G401 (cell line): ENCODE results near the gene ATOH8. TPM values are rescaled to one million over a fixed set of nuclear protein-coding genes. Genes with fewer than 3 reads are reported as not detected.

Experiments used
- DNase-seq: peaks from one replicate; pipeline ENCODE4 v3.0.0-alpha.2; 2015; ENCODE audit warnings: low spot score
- in situ Hi-C: cut with HindIII; loops from 2 replicates; pipeline ENCODE4 v1.10.0; 2016; ENCODE audit warnings: low sequenced_read_pairs, mixed read lengths
- total RNA-seq: library from RNA; depleted of rRNA; stranded (reverse); fragments of >200 nt; shearing (Covaris generic); gene quantifications from 2 replicates; pipeline ENCODE4 v1.2.3, GENCODE V29; 2014

ATOH8 gene
- total RNA-seq, 1 experiment from 2014 or later = 18.9 TPM

DNA sequence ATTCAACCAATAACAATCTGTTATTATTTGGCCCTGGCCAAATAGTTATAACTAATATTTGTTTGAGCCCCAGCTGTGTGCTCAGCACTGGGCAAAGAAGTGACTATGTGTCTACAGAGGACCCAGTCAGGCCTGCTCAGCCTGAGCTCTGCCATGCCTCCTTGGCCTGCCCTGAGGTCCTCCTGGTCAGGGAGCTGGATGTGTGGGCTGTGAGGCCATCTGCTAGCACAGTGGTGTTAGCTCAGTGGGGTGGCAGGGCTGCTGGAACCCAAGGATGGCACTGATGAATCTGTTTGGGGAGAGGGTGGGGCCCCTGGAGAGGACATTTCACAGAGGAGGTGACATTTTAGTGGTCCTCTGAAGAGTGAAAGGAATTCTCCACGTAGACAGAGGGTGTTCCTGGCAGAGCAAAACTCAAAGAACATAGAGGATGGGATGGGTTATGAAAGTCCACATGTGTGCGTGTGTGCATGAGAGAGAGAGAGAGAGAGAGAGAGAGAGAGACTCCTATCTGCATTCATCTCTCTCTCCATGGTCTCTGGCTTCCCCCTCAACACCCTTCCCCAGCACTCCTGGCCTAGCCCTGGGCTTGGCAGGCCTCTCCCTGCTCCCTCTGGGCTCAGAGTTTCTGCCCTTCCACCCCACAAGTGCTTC is 21.2 kb upstream of the ATOH8 start:
- in situ Hi-C loops = no loop called here
- no peak for DNase-seq

DNA sequence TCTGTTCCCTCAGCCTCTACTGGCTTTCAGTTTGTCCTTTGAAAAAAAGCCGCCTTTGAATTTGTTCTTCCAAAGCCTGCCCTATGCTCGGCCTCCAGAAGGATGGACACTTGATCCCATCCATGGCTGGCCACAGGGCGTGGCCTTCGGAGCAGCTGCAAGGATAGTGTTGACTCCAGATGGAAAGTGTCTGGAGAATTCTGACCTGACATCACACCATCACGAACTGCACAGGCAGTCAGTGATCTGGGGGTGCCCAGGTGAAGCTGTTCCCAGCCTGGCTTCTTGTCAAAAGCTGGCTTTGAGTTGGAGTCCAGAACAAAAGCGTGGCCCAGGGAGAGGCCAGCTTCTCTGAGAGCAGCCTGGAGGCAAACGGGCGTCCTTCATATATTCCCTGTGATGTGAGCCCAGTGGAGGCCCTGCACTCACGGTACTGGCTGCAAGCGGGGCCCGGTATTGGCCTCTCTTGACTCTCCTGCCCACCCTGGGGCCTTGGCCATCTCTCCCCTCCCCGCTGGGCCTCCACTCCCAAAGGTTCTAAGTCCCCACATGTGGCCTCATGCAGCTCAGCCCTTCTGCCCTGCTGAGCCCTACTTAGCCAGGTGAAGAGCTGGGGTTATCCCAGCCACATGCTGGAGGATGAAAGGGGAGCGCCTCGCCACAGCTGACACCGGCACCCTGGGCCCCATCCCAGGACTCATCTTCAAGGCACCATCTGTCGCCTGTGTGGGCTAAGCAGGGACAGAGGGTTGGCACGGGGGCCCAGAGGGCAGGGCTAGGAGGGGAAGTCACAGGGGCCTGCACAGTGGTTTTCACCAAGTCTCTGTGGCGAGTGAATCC is 20.4 kb upstream of the ATOH8 start:
- DNase-seq = peak; percentile 30
- in situ Hi-C loops = no loop called here

DNA sequence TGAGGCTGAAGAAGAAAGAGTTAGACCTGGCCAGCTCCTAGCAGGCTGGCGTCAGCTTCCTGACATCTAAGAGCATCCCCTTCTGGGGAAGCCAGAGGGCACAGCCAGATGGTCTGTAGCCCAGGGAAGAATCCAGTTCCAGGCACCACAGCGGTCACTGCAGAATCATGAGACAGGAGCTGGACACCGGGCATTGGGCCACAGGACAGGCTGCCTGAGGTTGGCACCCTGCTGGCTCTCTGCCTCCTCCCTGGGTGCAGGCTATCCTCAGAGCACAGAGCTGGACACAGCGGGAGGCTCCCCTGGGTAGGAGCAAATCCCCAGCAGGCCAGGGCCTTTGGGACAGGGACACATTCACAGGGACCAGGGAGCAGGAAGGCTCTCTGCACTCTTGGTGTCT is 19.8 kb upstream of the ATOH8 start:
- DNase-seq = no peak

DNA sequence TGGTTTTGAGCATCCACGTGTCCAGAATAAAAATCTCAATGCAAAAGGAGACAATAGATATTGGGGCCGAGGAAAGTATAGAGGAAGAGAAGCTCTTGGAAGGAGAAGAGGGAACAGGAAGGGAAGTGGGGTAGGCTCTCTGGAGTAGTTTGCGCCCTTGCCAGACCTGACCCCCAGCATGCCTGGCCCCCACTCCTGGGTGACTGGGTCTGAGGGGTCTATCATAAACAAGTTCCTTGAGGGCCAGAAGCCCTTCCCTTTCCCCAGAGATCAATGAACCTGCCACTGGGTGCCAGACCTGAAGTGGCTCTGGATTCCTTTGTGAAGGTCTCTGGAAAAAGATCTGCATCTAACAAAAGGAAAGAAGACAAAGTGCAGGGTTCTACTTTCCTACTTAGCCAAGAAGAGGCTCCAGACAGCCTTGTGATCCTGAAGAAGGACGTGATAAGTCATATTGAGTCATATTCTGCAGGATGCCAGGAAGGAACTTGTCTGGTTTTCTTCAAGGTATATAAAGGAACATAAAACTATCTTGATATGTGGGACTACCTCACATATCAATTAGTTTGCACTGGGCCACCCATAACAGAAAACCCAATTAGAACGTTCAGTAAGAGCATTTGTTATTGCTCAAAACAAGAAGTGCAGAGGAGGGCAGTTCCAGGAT is 18.7 kb upstream of the ATOH8 start:
- no peak for DNase-seq

More for the DNA sequence above, 19.8 kb upstream of the ATOH8 start:
- in situ Hi-C loops = no loop called here

DNA sequence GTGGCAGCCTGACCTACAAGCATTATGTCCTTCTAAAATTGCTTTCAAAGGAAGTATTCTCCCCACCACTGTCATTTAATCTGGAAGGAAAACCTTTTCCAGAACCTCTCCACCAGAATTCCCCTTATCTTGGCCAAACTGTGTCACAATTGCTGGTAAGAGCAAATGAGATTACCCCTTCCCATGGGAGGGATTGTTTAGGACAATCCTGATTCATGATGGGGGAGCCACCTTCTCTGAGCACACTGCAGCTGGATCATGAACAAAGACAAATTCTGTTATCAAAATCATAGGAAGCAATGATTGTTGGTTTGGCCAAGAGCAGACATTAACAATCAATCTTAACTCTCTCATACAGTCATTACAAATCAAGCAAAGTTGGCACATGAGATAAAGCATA is 18.1 kb upstream of the ATOH8 start:
- in situ Hi-C loops = no loop called here
- no peak for DNase-seq

More for the DNA sequence above, 18.7 kb upstream of the ATOH8 start:
- in situ Hi-C loops = no loop called here

DNA sequence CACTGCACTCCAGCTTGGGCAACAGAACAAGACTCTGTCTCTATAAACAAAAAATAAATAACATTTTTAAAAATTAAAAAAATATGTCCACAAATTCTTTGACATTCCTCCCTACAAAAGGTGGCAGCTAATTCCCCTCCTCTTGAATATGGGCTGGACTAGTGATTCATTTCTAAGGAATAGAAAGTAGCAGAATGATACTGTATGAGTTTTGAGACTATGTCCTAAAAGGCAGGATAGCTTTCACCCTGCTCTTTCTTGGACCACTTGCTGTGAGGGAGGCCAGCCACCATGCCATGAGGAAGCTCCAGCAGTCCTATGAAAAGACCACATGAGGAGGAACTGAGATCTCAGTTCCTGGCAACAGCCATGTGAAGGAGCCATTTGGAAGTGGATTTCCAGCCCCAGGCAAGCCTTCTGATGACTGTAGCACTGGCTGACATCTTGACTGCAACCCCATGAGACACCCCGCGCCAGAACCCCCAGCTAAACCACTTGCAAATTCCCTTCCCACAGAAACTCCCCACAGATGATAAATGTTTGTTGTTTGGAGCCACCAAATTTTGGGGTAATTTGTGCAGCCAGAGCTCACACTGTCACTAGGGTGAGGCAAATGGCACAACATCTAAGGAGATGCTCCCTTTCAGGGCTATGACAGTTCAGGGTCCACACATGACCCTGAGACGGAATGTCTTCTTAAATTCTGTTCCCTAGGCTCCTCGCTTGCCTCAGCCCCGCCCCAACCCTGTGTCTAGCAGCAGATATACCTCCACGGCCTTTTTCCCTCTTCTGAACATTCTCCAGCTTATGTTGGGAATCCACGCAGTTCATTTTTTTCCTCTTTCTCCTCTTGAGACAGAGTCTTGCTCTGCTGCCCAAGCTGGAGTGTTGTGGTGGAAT is 17.1 kb upstream of the ATOH8 start:
- in situ Hi-C loops = no loop called here
- DNase-seq = no peak

DNA sequence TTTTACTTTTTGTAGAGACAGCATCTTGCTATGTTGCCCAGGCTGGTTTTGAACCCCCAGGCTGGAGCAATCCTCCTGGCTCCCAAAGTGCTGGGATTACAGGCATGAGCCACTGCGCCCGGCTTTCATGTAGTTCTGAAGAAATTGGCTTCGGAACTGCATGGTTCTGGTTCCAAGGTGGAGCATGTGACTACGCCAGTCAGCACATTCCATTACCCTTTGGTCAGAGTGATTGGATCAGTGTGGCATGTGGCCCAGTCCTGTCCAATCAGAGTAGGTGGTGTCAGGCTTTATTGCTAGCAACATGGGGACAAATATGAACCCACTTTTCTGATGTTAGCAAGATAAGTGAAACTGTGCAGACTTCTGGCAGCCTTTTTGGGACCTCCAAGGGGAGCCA is 16.3 kb upstream of the ATOH8 start:
- in situ Hi-C loops = no loop called here
- no peak for DNase-seq

DNA sequence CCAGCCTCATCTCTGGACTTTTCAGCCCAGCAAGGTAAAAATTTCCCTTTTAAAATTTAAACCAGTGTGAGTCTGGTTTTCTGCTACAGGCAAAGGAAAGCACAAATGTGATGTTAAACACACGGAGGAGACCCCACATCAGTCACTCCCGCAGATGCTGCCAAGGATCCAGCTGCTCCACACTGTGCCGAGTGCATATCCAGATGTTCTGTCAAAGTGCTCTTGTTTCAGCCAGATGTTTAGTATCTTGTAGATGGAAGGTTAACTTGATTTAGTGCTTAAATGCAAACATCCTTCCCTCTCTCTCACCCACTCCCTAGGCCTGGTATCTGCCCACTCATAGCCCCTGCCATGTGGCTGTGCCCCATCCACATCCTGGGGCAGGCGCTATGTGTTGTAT is 15.8 kb upstream of the ATOH8 start:
- no peak for DNase-seq
- in situ Hi-C loops = no loop called here

DNA sequence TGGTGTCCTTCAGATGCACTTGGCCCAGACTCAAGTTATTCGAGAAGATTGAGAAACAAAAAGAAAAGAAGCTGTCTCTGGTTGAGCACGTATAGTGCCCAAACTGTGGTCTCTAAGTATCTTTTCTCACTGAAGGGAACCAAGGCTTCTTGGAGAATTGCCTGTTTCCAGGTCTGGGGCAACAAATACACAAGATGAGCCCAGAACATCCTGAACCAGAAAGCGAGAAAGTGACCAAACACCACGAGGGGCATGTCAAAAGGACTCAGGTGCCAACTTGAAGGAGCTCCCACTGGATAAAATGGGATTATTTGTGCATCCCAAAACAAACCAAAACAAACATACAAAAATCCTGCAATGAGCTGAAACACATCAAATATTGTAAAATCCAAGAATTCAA is 13.6 kb upstream of the ATOH8 start:
- in situ Hi-C loops = no loop called here
- no peak for DNase-seq

DNA sequence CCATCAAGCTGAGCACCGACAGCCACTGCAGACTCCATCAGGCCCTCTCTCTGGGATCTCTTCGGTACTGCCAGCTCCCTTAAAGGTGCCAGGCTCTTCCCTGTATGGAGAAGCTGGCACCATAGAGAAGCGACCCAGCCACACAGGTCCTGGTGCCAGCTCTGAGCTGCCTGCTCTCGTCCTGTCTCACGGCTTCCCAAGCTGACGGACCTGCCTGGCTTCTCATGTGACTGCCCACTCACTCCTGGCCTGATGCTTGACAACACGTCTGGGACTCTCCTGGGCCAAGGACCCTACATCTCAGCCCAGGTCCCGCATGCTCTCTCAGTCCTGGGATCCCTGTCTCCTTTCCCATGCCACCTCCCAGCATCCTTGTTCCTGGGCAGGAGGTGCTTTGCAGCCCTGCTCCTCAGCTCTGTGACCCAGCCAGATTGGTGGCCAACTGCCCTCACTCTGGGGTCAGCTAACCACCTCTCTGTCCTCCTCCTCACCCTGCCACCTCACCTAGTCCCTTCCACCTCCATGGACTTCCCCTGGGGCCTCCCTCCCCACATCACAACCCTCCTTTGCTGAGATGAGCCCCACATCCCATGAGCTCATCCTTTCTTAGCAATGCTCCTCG is 12.5 kb upstream of the ATOH8 start:
- in situ Hi-C loops = no loop called here

DNA sequence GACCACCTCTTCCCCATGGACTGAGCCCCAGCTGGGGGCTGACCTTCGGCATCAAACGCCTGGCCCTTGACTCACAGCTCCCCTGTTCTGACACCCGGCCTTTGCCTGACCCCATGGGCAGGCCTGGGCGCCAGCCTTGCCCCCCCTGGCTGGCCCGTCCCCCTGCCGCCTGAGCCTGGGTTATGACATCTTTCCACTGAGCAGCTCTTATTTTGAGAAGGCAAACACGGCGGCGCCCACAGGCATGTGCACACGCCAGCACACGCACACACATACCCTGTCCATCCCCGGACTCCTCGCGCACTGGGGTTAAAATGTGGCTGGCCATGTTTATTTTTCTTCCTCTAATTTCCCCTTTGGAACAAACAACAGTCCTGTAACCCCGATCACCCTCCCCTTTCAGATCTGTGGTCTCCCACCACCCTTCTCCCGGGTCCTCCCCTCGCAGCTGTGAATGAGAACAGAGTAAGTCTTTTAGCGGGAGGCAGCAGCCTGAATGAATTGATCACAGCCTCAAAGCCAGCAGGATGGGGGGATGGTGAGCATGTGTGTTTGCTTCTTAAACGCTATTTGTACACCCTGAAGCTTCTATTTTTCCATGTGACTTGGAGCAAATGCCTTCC is 11.8 kb upstream of the ATOH8 start:
- DNase-seq = peak; percentile 25
- in situ Hi-C loops = no loop called here

More for the DNA sequence above, 12.5 kb upstream of the ATOH8 start:
- DNase-seq = peak; percentile 61

DNA sequence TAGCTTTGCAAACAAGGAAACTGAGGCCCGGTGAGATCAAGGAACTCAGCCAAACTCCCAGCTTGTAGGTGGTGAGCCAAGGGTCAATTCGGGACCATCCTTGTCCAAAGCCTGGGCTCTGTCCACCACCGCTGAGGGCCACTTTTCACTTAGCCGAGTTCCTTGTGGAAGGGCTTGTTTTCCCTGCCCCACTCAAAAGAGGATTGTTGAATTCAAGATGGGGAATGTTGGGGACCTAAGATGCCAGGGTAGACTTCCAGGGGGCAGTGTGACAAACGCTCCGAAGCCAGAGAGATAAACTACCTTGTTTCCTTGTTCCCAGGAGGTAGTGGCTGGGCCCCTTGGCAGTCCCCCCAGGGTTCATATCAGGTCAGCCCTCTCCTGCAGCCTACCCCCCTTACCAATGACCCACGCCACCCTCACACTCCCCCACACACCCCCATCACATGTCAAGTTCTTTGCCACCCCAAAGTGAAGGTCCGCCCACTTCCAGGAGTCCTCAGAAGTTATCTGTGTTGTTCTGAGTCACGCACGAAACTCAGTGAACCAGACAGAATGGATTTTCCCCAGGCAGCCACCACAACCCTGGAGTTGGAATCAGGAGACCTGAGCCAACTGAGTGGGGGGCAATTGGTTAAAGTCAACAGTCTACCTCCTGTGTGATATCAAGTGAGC is 10.3 kb upstream of the ATOH8 start:
- in situ Hi-C loops = no loop called here
- DNase-seq = no peak

DNA sequence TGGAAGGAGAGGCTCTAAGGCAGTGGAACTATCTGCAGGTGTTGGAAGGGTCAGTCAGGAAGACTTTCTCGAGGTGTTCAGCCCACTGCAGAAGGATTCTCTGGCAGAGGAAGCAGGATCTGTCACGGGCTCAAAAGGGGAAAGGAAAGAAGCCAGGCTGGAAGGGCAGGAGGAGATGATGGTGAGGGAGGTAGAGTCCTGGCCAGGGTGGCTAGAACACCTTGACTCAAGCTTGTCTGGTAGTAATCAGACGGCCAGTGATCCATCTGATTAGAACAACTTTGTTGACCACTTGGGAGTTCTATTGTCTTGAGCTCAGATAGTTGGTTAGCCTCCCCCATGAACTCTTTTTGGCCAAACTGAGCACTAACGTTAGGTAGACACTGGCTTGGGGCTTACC is 9.7 kb upstream of the ATOH8 start:
- in situ Hi-C loops = no loop called here
- DNase-seq = no peak

DNA sequence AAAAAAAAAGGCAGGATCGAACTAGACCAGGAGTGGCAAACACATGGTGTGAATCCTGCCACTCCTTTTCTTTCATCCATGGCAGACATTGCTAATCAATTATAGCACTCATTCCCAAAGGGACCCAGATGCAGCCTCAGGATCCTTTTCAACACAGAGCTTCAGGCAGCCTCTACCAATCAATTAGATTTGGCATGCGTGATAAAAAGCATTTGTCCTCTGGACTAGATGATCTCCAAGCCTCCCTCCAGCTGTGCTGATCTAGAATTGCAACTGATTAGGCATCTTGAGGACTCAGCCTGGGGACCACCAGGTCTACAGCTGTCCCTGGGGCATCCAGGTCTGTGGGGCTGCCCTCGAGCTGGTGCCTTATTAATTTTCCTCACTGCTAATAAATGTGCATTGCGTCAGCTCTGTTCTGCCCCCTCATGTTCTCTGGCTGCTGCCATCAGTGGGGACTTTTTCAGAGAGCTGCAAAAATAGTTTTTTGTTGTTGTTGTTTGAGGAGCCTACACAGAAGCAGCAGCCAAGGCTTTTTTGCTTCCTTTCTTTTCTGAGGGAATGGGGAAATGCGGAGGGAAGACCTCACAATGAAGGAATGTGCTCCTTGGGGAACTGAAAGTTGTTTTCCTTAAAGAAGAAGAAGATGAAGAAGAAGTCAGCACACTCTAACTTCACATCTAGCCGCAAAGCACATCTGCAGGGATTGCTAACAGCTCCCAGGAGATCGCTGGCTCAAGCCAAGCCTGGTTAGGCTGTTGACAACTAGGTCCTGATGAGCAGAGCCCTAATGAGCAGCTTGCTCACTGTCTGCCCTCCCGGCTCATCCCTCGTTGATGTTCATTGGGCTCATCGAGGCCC is 8.8 kb upstream of the ATOH8 start:
- in situ Hi-C loops = no loop called here

DNA sequence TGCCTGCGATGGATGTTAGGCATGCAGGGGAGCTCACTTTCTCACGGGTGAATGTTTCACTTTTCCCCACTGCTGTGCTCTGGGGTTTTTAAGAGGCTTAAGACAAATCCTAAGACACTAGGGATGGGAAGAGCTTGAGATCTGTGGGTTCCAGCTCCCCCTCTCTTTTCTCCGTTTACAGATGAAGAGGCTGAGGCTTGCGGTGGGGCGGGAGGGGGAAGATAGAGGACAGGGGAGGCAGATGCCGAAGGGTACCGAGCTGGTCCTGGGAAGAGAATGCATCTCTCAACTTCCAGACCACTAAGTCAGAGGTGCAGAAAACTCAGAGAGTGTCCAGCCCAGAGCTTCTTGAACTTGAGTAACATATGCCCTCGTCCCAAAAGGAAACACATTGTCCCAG is 8.2 kb upstream of the ATOH8 start:
- DNase-seq = no peak
- in situ Hi-C loops = no loop called here

More for the DNA sequence above, 8.8 kb upstream of the ATOH8 start:
- no peak for DNase-seq

DNA sequence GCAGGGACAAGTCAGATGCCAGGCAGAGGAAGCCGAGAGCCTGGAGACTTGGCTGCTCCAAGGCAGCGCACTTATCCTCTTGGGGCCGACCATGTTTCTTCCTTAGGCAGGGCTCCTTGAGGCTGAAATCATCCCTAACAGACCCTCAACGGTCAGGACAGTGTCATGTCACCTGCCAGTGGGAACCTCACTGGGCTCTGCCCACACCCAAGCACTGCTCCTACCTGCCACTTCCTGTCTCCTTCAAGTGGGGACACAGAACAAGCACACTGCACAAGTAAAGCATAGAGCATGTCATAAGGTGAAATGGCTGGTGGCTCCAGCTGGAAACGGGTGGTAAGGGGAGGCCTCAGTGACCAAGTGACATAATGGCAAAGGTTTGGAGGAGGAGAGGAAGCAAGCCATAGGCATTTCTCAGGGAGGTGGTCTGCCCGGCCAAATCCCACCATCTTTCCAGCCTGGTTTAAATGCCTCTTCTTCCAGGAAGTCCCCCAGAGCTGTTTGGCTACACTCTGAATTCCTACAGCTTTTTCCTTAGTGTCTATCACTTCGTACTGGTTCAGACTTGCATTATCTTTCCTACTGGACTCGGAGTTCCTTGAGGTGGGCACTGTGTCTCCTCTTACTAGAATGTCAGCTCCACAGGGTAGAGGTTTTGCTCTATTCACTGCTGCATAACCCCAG is 7.3 kb upstream of the ATOH8 start:
- in situ Hi-C loops = no loop called here
- DNase-seq = no peak
